ENCODE measurements around the gene ZNF740.
A peak's percentile ranks its signal among the peaks of the same experiment; 100 is the strongest.

Gene ZNF740

DNA sequence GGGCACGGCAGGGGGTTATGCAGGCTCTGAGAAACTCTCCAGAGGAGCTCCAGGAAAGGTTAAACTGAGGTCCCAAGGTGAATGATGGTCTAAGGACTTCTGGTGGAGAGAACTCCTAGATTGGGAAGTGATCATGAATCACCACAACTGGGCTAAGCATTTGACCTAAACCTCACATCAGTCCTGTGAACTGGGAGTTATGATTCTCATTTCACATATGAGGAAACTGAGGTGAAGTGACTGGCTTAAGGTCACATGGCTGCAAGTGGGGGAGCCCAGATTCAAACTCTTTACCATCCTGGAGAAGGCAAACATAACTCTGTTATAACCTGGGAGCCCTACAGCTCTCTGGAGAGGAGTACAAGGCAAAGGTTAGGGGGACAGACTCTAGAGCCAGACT lies 47.3 kb downstream of the ZNF740 start:
- no peak for DNase-seq (ENCODE audit: low spot score)

DNA sequence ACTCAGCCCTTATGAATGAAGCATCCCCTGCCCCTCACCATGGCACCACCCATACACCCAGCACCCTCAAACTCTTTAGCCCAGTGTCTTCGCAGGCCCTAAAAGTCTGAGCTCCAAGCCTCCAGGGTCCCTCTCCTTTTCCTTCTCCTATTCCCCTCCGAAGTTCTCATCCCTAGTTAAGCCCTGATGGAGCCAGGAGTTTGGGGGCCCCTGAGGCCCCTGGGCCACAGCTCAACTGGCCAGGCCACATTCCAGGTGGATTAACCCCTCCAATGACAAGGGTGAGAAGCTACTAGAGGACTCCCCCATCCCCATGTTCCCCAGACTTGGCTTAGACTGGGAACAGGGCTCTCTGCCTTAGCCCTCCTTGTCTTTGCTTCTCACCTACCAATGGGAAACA lies 48.9 kb downstream of the ZNF740 start:
- no peak for DNase-seq (ENCODE audit: low spot score)

DNA sequence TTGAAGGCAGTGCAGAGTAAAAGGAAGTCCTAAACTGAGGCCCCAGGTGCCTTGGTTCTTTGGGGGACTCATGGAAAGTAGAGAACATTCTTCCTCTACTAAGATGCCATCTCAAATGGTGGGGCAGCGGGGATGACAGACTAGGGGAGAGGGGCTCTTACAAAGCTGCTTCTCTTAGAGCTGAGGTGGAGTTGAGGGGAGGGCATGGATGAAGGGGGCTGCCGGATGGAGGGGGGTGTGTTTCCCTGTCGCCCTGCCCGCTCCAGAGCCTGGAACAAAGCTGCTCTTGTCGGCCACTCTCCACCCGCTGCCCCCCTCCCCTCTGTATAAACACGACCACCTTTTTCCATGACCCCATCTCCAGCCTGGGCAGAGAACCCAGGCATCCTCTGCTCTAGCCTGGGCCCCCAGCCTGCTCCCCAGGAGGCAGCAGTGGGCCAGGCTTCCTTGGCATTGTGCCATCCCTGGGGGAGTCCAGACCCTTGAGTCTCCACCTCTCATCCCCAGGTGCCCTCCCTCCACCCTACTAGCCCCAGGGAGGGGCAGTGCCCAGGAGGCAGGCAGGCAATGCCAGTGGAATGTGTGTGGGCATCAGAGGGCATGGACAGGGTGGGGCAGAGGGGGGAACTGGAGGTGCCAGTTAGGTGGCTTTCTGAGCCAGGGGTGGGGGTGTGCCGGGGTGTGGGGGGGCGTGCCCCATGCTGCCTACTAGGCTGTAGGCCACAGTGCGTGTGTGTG lies 49.8 kb downstream of the ZNF740 start:
- DNase-seq (ENCODE audit: low spot score), result no peak

DNA sequence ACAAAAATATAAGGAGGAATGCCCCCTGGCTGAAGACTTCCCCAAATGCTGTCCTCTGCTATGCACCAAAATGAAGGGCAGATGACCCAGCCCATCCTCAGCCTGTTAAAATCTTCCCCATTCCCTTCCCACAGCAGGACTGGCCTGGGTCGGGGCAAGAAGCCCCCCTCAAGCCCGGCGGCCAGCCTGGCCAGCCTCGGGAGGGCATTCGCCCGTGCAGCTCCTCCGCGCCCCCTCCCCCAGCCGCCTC lies 51.1 kb downstream of the ZNF740 start:
- DNase-seq (ENCODE audit: low spot score), result no peak

DNA sequence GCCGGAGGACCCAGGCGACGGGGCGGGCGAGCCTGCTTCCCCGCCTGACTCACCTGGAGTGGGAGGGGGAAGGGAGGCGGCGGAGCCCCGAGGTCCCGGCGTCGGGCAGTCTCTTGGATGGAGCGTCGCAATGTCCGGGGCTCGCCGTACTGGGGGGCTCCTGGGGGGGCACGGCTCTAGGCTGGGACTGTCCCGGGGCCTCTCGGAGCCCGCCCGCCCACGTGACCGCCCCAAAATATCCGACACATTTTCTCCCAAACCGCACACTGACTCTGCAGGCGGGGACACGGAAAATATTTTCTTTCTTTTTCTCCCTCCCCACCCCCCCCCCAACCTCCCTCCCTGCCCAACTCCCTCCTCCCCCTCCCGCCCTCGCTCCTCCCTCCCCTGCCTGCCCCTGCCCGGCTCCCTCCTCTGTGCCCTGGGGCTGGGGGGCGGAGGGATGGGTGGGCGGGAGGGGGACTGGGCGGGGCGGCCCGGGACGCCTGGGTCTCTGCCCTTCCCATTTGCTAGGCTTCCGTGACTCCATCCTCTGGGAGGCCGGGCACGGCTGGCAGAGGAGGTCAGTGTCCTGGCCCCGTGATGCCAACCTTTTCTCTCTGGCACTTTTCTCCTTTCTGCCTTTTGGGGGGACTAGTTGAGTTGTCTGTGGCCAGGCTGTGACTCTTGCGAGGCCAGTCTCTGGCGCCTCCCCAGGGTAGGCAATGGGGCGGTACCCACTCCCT lies 51.6 kb downstream of the ZNF740 start, which contains the start of gene RARG:
TSS of gene RARG (minus strand) at position 289 of the 725 bp plus-strand sequence. CDS start 4,664 bp downstream, outside the sequence.
- DNase-seq (ENCODE audit: low spot score), result peak; percentile 57

DNA sequence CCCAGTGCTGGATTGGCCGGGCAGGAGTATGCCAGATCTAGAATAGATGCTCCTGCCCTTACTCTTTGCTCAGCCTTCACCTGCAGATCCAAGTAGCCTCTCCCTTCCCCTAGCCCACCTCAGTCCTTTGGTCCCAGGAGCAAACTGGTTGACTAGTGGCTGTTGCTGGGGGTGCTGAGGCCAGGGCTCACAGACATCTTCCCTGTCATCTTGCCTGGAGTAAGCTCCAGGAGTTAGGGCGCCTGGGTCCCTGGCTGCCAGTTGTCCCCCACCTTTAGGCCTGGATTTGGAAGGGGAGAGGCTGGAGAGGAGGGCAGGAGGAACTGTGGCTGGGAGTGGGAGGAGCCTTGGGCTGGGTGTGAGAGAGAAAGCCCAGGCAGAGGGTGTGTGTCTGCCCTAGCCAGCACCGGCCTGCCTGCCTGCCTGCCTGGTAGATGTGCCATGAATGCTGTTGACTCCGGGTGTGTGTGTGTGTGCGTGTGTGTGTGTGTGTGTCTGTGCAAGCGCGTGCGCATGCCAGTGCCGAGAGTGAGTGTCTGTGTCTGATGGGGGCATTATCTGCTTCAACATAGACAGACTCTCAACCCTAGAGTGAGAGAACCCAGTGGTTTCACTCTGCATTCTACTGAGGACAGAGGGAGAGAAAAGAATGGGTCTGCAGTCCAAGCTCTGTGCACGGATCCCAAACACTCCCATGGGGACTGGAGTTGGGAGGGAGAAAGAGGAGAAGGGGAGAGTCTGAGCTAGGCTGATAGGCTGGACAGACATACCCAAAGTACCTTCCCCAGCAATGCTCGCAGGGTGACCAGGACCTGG lies 52.3 kb downstream of the ZNF740 start:
- DNase-seq (ENCODE audit: low spot score), result no peak

DNA sequence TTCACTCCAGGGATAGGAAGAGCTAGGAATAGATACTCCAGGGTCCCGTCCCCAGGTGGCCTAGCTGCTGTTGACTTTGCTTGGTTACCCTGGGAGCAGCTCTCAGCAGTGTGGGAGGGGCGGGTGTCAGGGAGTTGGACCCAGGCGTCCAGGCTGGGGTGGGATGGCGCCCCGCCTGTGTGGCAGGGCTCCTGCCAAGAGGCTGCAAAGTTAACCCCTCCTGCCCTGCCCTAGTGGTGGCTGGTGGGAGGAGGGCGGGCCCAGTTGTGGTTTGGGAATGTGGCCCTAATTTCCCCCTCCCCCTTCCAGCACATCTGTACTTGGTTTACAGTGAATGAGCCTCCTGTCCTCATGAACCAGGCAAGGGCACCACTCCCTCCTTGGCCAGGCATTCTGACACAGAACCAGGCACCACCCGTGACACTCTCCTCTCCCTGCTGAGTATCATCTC lies 53.2 kb downstream of the ZNF740 start:
- no peak for DNase-seq (ENCODE audit: low spot score)

DNA sequence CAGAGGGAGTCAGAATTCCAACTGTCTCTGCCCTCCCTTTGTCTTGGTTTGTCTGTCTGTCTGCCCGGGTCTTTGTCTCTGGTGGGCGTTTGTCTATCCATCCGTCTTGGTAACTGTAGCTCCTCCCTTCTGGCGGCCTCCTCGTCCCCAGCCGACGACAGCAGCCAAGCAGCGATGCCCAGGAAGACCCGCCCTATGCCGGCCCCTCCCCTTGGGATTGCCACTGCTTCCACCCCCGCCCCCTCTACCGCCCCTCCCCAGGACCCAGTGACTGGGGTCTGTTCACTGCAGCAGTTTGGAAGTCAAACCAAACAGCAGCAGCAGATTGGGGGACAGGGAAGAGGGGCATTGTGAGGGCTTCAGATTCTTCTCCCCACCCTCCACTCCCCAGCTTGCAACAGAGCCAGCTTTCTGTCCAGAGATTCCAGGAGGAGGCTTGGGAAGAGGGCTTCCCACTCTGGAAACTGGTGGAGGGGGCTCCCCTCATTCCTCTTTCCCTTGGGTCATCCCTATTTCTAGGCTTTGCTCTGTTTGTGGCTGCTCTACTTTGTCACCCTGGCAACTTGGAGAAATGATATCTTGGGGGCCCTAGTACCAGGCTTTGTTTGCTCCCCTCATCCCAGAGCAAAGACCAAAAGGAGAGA lies 53.9 kb downstream of the ZNF740 start:
- DNase-seq (ENCODE audit: low spot score), result no peak

DNA sequence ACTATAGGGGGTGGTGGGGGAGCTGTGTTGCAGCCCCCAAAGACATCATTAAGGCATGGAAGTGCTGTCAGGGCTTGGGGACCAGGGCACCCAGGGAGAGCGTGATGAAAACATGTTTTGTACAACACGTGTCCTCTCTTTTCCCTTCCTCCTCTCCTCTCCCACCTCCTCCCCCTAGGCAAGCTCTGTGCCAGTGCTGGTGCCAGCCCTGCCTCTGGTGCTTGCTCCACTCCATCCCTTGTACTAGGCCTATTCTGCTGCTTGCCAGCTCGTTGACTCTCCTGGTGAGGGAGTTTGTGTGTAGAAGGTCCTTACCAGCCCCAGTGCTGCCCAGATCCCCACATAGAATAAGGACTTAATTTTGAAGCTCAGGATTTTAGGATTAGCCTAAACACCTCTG lies 54.6 kb downstream of the ZNF740 start:
- DNase-seq (ENCODE audit: low spot score), result no peak

DNA sequence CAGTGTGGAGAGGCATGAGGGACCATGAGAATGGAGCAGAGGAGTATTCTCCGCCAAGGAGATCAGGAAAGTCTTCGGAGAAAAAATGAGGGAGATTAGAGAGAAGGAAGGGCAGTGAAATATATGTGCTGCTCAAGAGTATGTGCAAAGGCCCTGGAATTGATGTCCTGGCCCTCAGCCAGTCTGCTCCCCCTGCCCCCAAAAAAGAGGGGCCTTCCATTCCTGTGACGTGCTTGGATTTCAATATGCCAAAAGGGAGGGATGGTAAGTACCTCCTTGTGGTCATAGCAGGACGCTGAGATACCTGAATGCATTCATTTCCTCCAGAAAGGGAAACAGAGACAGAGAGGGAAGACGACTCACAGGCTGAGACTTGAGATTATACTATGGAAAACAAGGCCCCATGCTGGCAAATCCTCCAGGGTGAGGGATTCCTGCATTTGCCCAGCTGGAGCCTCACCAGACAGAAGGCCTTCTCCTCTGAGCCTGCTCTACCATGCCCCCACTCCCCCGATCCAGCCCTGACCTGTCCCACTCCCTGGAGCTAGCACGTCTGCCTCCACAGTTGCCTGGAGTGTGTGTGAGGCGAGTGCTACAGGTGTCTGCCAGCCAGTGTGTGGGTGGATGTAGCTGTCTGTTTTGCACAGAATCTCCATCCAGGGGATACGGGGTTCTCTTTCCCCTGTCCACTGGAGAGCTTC lies 55.4 kb downstream of the ZNF740 start:
- DNase-seq (ENCODE audit: low spot score), result no peak

DNA sequence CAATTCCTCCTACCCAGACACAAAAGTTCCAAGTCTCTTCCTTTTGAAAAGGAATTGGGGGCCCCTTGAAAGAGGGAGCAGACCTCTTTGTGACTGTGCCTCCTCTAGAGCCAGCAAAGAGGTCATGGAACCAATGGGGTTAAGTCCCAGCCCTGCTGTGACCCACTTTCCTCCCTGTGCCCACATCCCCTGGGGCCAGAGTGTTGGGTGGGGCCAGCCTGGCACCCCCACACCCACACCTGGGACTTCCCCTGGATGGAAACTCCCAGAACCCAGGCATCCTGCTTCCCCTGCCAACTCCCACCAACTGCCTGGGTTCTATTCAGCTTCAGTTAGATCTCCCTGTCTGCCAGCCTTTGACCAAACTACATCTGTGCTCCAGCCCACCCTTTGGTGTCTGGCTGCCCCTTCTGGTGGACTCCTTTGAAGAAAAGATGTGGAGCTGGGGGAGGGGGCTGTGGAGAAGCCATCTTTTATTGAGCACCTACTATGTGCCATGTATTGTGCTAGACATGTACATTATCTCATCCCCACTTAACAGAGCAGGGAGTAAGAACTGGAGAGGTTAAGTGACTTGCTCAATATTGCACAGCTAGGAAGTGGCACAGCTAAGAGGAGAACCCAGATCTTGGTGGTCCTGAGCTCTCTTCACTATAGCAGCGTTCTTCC lies 56.1 kb downstream of the ZNF740 start:
- DNase-seq (ENCODE audit: low spot score), result no peak

DNA sequence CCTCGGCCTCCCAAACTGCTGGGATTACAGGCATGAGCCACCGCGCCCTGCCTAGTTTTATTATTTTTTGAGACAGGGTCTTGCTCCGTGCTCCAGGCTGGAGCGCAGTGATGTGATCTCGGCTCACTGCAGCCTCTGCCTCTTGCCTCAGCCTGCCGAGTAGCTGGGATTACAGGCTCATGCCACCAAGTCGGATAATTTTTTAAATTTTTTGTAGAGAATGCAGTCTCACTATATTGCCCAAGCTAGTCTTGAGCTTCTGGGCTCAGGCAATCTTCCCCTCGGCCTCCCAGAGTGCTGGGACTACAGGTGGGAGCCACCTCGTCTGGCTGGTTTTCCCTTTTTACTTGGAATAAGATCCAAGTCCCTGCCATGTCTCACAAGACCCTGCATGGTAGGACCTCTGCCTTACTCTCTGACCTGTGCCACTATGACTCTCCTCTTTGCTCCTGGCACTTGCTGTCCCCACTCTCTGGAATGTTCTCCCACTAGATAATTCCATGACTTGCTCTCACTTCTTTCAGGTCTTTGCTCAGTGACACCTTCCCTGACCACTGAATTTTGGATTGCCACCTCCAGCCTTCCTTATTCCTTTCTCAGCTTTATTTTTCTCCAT lies 59.2 kb downstream of the ZNF740 start:
- DNase-seq (ENCODE audit: low spot score), result no peak

DNA sequence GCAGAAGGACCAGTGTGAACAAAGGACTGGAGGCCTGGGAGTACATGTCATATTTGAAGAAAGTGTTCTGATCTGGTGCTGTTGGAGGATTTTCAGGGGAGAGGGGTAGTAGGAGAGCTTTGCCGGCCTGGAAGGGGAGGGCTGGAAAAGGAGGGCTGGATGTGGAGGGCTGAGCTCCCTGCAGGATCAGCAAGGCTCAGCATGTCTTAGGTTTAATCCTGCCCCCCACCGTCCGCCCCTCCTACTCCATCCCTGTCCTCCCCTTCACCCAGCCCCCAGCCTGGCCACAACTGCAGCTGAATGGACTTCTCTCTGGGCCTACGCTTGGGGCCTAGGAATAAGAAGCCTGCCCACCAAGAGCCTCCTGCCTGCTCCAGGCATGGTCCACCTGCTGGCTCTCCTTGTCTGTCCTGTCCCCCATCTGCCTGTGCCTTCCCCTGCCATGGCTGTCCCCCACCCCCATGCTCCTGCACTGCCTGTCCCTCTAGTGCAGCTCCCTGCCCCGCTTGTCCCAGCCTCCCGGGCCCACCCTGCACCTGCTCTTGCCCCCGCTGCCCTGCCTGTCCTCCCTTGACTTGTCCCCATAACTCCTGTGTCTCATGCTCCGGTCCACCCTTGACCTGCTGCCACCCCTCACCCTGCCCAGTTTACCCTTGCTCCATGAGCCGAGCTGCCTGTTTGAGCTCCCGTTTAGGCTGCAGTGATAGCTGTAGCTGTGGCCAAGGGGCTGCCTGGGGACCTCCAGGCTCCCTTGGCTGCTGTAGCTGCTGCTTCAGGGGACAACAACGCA lies 61.3 kb downstream of the ZNF740 start:
- no peak for DNase-seq (ENCODE audit: low spot score)

DNA sequence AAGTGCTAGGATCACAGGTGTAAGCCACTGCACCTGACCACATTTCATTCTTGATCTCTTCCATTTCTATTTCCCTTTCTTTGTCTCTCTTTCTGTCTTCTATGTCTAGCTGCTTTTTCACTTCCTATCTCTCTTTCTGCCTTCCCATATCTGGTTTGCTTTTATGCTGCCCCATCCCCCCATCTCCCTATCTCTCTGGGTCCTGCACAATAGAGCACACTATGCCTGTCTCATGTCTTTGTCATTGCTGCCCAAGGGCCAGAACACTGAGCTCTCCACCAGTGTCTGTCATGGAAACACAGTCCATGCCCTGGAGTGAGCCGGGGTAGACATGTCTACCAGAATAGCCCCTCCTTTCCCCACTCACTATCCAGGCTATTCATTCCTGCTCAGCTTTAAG lies 63.8 kb downstream of the ZNF740 start:
- DNase-seq (ENCODE audit: low spot score), result no peak

Measured in RKO (cell line).